Uterus (tissue), 2 donors: ENCODE data around the gene ISCU.

Source experiments
- CTCF ChIP-seq, 4 experiments: fragments of 200-600 bp in 2 of 4; fragments of 450-650 bp in 2 of 4; sonication (generic) in 2 of 4; IDR thresholded peaks; one replicate each; pipeline ENCODE4 v1.5.1; 2016 to 2019; ENCODE audit warnings: antibody characterized with exemption in 4 of 4, mild to moderate bottlenecking in 2 of 4, moderate library complexity in 1 of 4
- POLR2A ChIP-seq, 2 donors: fragments of 450-650 bp; IDR thresholded peaks; one replicate each; pipeline ENCODE4 v1.6.1; 2016; ENCODE audit warnings: antibody characterized with exemption in 2 of 2, mild to moderate bottlenecking in 1 of 2, moderate library complexity in 1 of 2

GRCh38 chr12:108514468-108514972, 47.9 kb upstream of the ISCU start:
- no peak for TF ChIP-seq POLR2A (IDR thresholded peaks at IDR 0.05)
- no peak for TF ChIP-seq CTCF (IDR thresholded peaks at IDR 0.05)
